GM10266 (cell line): ENCODE results near the gene HAPSTR1.

Experiments used
- DNase-seq: peaks from one replicate; pipeline ENCODE4 v3.0.0; 2012; ENCODE audit errors: extremely low spot score
- TF ChIP-seq, protein P1 (sequence below): IDR thresholded peaks from 2 replicates; pipeline ENCODE4 v1.5.1; 2012; ENCODE audit warnings: mild to moderate bottlenecking, low read depth; ENCODE audit not compliant: control insufficient read depth, insufficient read depth; ENCODE audit errors: missing control alignments

The HAPSTR1 gene

DNA sequence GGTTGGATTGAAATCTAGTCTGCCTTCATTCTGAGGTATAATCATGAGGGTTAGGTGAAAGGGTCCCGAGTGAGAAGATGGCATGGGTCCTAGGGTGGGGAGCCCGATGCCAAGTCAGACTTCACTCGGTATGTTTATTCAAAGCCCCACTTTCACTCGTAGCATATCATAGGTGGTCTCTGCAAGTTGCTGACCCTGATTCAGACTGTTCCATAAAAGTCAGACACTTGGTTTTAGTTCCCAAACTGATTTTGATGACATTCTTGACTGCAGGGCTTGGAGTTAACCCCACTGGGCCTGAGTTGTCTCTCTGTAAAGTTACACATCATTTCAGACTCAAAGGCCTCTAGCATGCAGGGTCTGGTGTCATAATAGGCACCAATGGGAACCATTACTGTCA is 17.8 kb downstream of the HAPSTR1 start:
- TF ChIP-seq, protein P1, sequence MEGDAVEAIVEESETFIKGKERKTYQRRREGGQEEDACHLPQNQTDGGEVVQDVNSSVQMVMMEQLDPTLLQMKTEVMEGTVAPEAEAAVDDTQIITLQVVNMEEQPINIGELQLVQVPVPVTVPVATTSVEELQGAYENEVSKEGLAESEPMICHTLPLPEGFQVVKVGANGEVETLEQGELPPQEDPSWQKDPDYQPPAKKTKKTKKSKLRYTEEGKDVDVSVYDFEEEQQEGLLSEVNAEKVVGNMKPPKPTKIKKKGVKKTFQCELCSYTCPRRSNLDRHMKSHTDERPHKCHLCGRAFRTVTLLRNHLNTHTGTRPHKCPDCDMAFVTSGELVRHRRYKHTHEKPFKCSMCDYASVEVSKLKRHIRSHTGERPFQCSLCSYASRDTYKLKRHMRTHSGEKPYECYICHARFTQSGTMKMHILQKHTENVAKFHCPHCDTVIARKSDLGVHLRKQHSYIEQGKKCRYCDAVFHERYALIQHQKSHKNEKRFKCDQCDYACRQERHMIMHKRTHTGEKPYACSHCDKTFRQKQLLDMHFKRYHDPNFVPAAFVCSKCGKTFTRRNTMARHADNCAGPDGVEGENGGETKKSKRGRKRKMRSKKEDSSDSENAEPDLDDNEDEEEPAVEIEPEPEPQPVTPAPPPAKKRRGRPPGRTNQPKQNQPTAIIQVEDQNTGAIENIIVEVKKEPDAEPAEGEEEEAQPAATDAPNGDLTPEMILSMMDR: no peak
- DNase-seq: no peak

DNA sequence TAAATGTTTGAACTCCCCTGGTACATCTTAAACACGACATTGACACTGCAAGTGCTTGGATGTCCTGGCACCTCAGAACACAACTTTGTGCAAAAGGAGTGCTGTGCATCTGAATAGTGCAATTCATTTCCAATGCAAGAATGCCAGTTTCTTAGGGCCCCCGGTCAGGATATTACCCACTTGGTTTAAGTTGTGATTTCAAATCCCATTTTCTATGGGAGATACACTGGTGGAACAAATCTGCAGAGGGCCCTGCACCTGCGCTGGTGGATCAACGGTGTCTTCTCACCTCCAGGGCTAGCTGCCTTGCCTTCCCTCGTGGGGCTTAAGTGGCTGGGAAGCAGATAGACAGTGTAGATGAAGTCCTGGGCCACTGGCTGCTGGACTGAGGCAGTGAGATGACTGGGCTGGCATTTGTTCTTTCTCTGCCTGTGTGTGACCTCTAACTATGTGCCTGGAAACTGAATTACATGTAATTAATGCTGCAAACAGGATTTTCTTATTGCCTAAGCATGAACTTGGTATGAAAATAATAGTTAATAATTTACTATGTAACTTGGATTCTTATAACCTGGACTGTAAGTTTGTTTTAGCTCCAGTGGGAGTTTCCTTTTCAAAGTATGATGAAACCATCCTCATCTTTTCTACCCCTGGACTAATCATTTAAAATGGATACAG is 20.9 kb downstream of the HAPSTR1 start:
- no peak for DNase-seq
- TF ChIP-seq, protein P1: no peak

DNA sequence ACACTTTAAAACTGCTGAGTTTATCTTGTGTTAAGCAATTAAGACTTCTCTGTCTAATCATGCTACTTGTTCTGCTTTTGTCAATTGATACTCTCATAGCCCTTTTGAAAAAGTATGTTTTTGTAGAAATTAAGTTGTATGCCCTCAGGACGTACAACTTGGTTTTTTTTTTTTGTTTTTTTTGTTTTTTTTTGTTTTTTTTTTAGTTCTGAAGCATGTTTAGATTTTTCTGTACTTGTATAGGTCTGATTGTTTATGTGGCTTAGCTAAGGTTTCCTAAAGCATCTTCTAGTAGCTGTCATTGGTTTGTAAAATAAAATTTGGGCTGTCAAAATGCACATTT is 21.4 kb downstream of the HAPSTR1 start:
- TF ChIP-seq, protein P1: no peak
- DNase-seq: no peak

DNA sequence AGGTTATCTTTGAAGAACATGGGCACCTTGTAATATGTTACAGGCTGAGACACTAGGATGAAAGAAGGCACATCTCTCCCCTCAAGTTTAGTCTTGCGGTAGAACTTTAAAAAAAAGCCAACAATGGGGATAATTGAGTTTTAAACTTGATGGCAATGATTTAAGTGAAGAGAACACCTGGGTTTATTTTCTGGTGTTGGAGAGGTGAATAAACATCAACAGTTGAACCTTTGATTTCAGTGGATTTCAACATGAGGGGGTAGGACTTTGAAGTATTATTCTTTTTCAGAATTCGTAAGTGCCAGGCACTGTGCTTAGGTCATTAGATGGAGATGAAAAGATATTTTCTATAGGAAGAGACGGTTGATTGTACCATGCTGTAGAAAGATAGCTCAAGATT is 22.3 kb downstream of the HAPSTR1 start:
- TF ChIP-seq, protein P1: no peak

DNA sequence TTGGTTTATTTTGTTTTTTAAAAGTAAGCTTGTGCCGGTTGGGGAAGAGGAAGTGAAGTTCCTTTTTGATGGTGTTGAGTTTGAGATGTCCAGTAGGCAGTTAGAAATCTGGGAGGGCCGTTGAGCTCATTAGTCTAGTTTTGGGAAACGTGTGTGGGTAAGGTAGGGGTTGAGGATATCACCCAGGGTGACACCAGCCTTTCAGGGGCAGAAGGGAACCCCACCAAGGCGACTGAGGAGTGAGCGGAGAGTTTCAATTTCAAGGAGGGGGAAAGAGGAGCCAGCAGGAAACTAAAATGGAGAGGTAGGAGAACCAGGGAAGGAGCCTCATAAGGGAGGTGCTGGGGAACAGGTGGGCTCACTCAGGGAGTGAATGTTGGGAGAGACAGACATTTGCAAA is 22.7 kb downstream of the HAPSTR1 start:
- DNase-seq: no peak

More for the DNA sequence above, 22.3 kb downstream of the HAPSTR1 start:
- no peak for DNase-seq

DNA sequence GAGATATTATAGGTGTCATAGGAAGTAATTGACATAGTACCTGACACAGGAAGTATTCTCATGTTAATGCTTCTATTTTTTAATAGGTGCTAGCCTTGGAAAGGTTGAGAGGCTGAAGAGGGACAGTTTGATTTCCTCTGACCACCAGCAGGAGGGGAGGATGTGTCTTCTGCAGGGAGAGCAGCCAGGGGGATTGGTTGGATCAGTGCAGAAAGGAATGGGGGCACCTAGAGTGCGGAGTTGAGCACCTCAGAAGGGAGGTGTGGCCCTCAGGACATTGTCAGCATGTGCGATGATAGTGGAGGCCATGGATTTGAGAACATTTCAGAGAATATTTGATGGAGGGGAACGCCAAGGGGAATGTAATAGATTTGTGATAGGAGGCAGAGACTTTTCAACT is 23.4 kb downstream of the HAPSTR1 start:
- TF ChIP-seq, protein P1: no peak
- no peak for DNase-seq

More for the DNA sequence above, 22.7 kb downstream of the HAPSTR1 start:
- TF ChIP-seq, protein P1: no peak

DNA sequence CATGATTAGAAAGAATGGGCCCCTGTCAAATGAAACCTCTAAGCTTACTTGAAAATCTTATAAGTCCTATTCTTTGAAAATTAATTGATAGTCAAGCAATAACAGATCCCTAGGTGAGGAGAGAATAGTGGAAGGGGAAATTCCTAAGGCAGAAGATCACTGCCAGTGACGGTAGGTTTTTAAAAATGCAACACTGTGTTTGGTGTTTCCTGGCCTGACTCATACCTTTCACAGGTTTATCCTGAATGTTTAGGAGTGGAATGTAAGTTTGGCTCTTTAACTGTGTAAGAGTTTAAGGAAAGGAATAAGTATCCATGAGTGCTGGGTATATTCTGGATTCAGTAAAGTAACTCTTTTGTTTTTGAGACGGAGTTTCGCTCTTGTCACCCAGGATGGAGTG is 23.8 kb downstream of the HAPSTR1 start:
- DNase-seq: no peak
- TF ChIP-seq, protein P1: no peak
